ENCODE data around the gene C9orf152.
A peak's percentile ranks its signal among the peaks of the same experiment; 100 is the strongest.

C9orf152 gene

DNA sequence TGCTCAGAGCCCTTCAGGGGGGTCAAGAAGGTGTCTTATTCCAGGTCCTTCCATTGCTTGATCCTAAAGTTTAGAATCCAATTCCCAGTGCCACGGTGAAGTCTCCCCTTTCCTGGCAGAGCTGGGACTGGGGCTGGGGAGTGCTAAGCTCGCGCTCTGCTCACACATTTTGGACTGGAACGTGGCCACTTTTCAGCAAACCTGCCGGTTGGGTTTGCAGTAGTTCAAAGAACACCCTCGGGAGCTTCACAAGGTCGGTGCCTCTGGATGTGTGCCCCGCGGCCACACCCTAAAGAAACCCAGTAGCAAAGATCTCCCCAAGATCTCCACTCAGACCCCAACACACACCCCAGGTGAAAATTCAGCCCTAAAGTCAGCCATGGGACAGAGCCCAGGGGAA, at the start of gene C9orf152:
Gene C9orf152, minus strand, starts transcription at position 129 of the 400 bp plus-strand sequence. CDS start 580 bp downstream, outside the sequence.
- H3K79me2 ChIP-seq (ENCODE audit: insufficient read depth, low read depth), result no peaks in the 10 kb centered on the region
- no peak within 1 kb of the TSS for H3K27ac ChIP-seq
- no peaks in the 10 kb centered on the region for H3K4me1 ChIP-seq (ENCODE audit: low read depth, poor library complexity, severe bottlenecking)
- TF ChIP-seq, protein P1, sequence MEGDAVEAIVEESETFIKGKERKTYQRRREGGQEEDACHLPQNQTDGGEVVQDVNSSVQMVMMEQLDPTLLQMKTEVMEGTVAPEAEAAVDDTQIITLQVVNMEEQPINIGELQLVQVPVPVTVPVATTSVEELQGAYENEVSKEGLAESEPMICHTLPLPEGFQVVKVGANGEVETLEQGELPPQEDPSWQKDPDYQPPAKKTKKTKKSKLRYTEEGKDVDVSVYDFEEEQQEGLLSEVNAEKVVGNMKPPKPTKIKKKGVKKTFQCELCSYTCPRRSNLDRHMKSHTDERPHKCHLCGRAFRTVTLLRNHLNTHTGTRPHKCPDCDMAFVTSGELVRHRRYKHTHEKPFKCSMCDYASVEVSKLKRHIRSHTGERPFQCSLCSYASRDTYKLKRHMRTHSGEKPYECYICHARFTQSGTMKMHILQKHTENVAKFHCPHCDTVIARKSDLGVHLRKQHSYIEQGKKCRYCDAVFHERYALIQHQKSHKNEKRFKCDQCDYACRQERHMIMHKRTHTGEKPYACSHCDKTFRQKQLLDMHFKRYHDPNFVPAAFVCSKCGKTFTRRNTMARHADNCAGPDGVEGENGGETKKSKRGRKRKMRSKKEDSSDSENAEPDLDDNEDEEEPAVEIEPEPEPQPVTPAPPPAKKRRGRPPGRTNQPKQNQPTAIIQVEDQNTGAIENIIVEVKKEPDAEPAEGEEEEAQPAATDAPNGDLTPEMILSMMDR (conservative IDR thresholded peaks at IDR 0.05; ENCODE audit: low read depth, low read length), result no peak
- no peaks in the 10 kb centered on the region for H4K20me1 ChIP-seq (ENCODE audit: insufficient read depth)
- H3K36me3 ChIP-seq (ENCODE audit: insufficient read depth), result no peaks in the 10 kb centered on the region
- H3K4me2 ChIP-seq, result no peak within 1 kb of the TSS
- no peak within 1 kb of the TSS for H3K9ac ChIP-seq
- no peak within 1 kb of the TSS for H3K4me3 ChIP-seq (IDR thresholded peaks at IDR 0.05; ENCODE audit: insufficient read depth, low read depth, low read length)
- no peak within 1 kb of the TSS for H2AFZ ChIP-seq (ENCODE audit: low read depth)
- no peaks in the 10 kb centered on the region for H3K27me3 ChIP-seq (ENCODE audit: insufficient read depth, low read depth)

- peaks cover 30% of the 10 kb centered on the region for H4K20me1 ChIP-seq (ENCODE audit: insufficient read depth)
- H3K4me2 ChIP-seq, result peak overlapping the region; percentile 79
- H3K4me1 ChIP-seq (ENCODE audit: low read depth, poor library complexity, severe bottlenecking), result peaks cover 45% of the 10 kb centered on the region
- peaks cover 40% of the 10 kb centered on the region for H3K79me2 ChIP-seq (ENCODE audit: insufficient read depth, low read depth)
- no peaks in the 10 kb centered on the region for H3K27me3 ChIP-seq (ENCODE audit: insufficient read depth, low read depth)
- peak overlapping the region; percentile 93 for H3K9ac ChIP-seq
- H3K4me3 ChIP-seq (IDR thresholded peaks at IDR 0.05; ENCODE audit: insufficient read depth, low read depth, low read length), result no peak overlapping the region
- no peaks in the 10 kb centered on the region for H3K36me3 ChIP-seq (ENCODE audit: insufficient read depth)
- TF ChIP-seq, protein P1 (conservative IDR thresholded peaks at IDR 0.05; ENCODE audit: low read depth, low read length), result no peak
- H2AFZ ChIP-seq (ENCODE audit: low read depth), result peak overlapping the region; percentile 64
- peak overlapping the region; percentile 96 for H3K27ac ChIP-seq
Observed at GRCh38 chr9:110257097-110257841, 49.3 kb upstream of the C9orf152 start.

GRCh38 chr9:110256380-110257096, 48.6 kb upstream of the C9orf152 start, which contains the start of gene TXN:
TSS of gene TXN (minus strand) at chr9:110256507. CDS start at chr9:110256435, 72 bp downstream.
- Histone ChIP-seq H4K20me1 (ENCODE audit: insufficient read depth) (peaks cover 37% of the 10 kb centered on the region), H3K36me3 (ENCODE audit: insufficient read depth) (no peaks in the 10 kb centered on the region), H3K79me2 (ENCODE audit: insufficient read depth, low read depth) (peaks cover 48% of the 10 kb centered on the region), H3K4me2 (peak within 1 kb of the TSS; percentile 96), H3K9ac (peak within 1 kb of the TSS; percentile 93), H3K27me3 (ENCODE audit: insufficient read depth, low read depth) (no peaks in the 10 kb centered on the region), H3K27ac (peak within 1 kb of the TSS; percentile 96), H2AFZ (ENCODE audit: low read depth) (peak within 1 kb of the TSS; percentile 64), H3K4me3 (IDR thresholded peaks at IDR 0.05; ENCODE audit: insufficient read depth, low read depth, low read length) (no peak within 1 kb of the TSS), H3K4me1 (ENCODE audit: low read depth, poor library complexity, severe bottlenecking) (peaks cover 53% of the 10 kb centered on the region)
- TF ChIP-seq, protein P1 (conservative IDR thresholded peaks at IDR 0.05; ENCODE audit: low read depth, low read length), result no peak

GRCh38 chr9:110255463-110256379, 47.8 kb upstream of the C9orf152 start:
- Histone ChIP-seq H3K9ac (peak overlapping the region; percentile 93), H3K4me2 (peak overlapping the region; percentile 96), H3K4me1 (ENCODE audit: low read depth, poor library complexity, severe bottlenecking) (peaks cover 58% of the 10 kb centered on the region), H3K27me3 (ENCODE audit: insufficient read depth, low read depth) (no peaks in the 10 kb centered on the region), H4K20me1 (ENCODE audit: insufficient read depth) (peaks cover 45% of the 10 kb centered on the region), H3K79me2 (ENCODE audit: insufficient read depth, low read depth) (peaks cover 56% of the 10 kb centered on the region), H2AFZ (ENCODE audit: low read depth) (peak overlapping the region; percentile 48), H3K36me3 (ENCODE audit: insufficient read depth) (0 out of 2 replicates have a peak, but pooled peaks cover 1% of the 10 kb centered on the region), H3K4me3 (IDR thresholded peaks at IDR 0.05; ENCODE audit: insufficient read depth, low read depth, low read length) (no peak overlapping the region), H3K27ac (peak overlapping the region; percentile 96)
- TF ChIP-seq, protein P1 (conservative IDR thresholded peaks at IDR 0.05; ENCODE audit: low read depth, low read length), result no peak
